Adrenal gland (tissue), 12 donors: ENCODE measurements around the gene LCN15. TPM values are rescaled to one million over a fixed set of nuclear protein-coding genes. Genes with fewer than 3 reads are reported as not detected.

Source experiments
- DNase-seq, 7 donors: peaks; one replicate each; pipeline ENCODE4 v3.0.0-alpha.2; 2019 to 2020
- H3K27ac ChIP-seq, 5 donors: fragments of 200-600 bp; sonication (generic) in 4 of 5; 1 replicate in 3 of 5; 2 replicates in 2 of 5; pipeline versions ENCODE4 v1.5.1 to v1.8.0; 2016 to 2020; ENCODE audit warnings: mild to moderate bottlenecking in 1 of 5
- H3K27me3 ChIP-seq: fragments of 200-600 bp; 2 replicates; pipeline ENCODE4 v1.8.0; 2021
- H3K36me3 ChIP-seq, 2 donors: fragments of 200-600 bp; replicated peaks in 1 of 2; 1 replicate in 1 of 2; 2 replicates in 1 of 2; pipeline versions ENCODE4 v1.5.1 to v1.8.0; 2018 to 2022
- H3K4me1 ChIP-seq, 2 donors: fragments of 200-600 bp; replicated peaks in 1 of 2; 1 replicate in 1 of 2; 2 replicates in 1 of 2; pipeline versions ENCODE4 v1.5.1 to v1.8.0; 2018 to 2021
- H3K4me3 ChIP-seq, 4 donors: fragments of 200-600 bp; sonication (generic) in 3 of 4; one replicate each; pipeline ENCODE4 v1.5.1; 2016 to 2018
- H3K9me3 ChIP-seq, 3 donors: fragments of 200-600 bp; sonication (generic) in 1 of 3; replicated peaks in 1 of 3; 1 replicate in 2 of 3; 2 replicates in 1 of 3; pipeline versions ENCODE4 v1.5.1 to v1.8.0; 2016 to 2021
- POLR2A ChIP-seq, 2 donors: fragments of 450-650 bp; IDR thresholded peaks; one replicate each; pipeline ENCODE4 v1.6.1; 2017; ENCODE audit warnings: antibody characterized with exemption in 2 of 2, mild to moderate bottlenecking in 2 of 2, moderate library complexity in 1 of 2
- WGBS, 4 donors: extraction: QIAGEN DNeasy Blood & Tissue Kit in 2 of 4; methylation state at CpG; one replicate each; pipeline versions ENCODE4 v1.1.5 to v1.1.7; 2013 to 2017; 5-methylcytosine and 5-hydroxymethylcytosine counted together
- intact Hi-C, 2 donors: fragments of 100-400 bp; cut with DNase I; formaldehyde crosslinking; loops; one replicate each; pipeline versions ENCODE4 v1.14.1 to v1.15.0; 2022 to 2023
- polyA plus RNA-seq, 3 donors: library from polyadenylated mRNA; stranded (reverse); fragments of 200-250 nt in 2 of 3; fragments of 350-450 nt in 1 of 3; fragmentation: Illumina TruSeq in 1 of 3; extraction: RNeasy Lipid Tissue Mini Kit (QIAGEN cat#74804) in 1 of 3; gene quantifications; one replicate each; pipeline ENCODE4 v1.2.3, GENCODE V29; 2013 to 2014
- total RNA-seq, 9 donors: library from RNA; depleted of rRNA in 4 of 9; stranded (reverse); fragments of >200 nt in 4 of 9; fragments of 120-200 nt in 1 of 9; fragmentation: NEBNext Ultra II Directional in 1 of 9; extraction: Animal tissue kit (Norgen Biotek cat#: 25700) in 1 of 9; gene quantifications; one replicate each; pipeline versions ENCODE4 v1.1.0 to v1.2.4, GENCODE V29; 2013 to 2023
- TF ChIP-seq, protein P1 (sequence below), 6 experiments: fragments of 450-650 bp in 4 of 6; fragments of 200-600 bp in 2 of 6; sonication (generic) in 1 of 6; IDR thresholded peaks; 1 replicate in 5 of 6; 2 replicates in 1 of 6; pipeline versions ENCODE4 v1.5.1 to v1.8.0; 2016 to 2021; ENCODE audit warnings: antibody characterized with exemption in 6 of 6, mild to moderate bottlenecking in 2 of 6, moderate library complexity in 1 of 6
- donor health status: healthy with polysubstance abuse.
- donor health status: Bipolar disorder and iron deficiency.
- donor health status: DM: yes; HTN: yes; CAD: no.
- donor health status: DM: no; HTN: no; CAD: no.
- donor health status: DM: no; HTN: no; CAD: no.
- donor health status: DM: yes; HTN: yes; CAD: no.

LCN15 gene
- total and polyA plus RNA-seq, 12 donors: not detected

GRCh38 chr9:136753371-136754058, 10.8 kb downstream of the LCN15 start:
- Histone ChIP-seq H3K36me3 (no peaks in the 10 kb centered on the region), H3K4me3 (no peak overlapping the region), H3K4me1 (peaks cover 5 to 8% of the 10 kb centered on the region in 2 donors), H3K9me3 (no peaks in the 10 kb centered on the region), H3K27ac (no peak overlapping the region), H3K27me3 (no peaks in the 10 kb centered on the region)
- DNase-seq: no peak
- TF ChIP-seq, protein P1, sequence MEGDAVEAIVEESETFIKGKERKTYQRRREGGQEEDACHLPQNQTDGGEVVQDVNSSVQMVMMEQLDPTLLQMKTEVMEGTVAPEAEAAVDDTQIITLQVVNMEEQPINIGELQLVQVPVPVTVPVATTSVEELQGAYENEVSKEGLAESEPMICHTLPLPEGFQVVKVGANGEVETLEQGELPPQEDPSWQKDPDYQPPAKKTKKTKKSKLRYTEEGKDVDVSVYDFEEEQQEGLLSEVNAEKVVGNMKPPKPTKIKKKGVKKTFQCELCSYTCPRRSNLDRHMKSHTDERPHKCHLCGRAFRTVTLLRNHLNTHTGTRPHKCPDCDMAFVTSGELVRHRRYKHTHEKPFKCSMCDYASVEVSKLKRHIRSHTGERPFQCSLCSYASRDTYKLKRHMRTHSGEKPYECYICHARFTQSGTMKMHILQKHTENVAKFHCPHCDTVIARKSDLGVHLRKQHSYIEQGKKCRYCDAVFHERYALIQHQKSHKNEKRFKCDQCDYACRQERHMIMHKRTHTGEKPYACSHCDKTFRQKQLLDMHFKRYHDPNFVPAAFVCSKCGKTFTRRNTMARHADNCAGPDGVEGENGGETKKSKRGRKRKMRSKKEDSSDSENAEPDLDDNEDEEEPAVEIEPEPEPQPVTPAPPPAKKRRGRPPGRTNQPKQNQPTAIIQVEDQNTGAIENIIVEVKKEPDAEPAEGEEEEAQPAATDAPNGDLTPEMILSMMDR (IDR thresholded peaks at IDR 0.05): no peak
- TF ChIP-seq POLR2A (IDR thresholded peaks at IDR 0.05): no peak
- intact Hi-C loops: no loop called here
- 87 to 92% (median 89%) methylated on average over 3 to 31 of the region's 31 CpGs for WGBS, 4 donors

- DNase-seq: no peak
- intact Hi-C loops: no loop called here
- Histone ChIP-seq H3K36me3 (no peaks in the 10 kb centered on the region), H3K9me3 (no peaks in the 10 kb centered on the region), H3K4me1 (peaks cover 5 to 9% of the 10 kb centered on the region in 2 donors), H3K27me3 (no peaks in the 10 kb centered on the region), H3K4me3 (no peak overlapping the region), H3K27ac (no peak overlapping the region)
- TF ChIP-seq POLR2A (IDR thresholded peaks at IDR 0.05): no peak
- TF ChIP-seq, protein P1 (IDR thresholded peaks at IDR 0.05): no peak
These were observed 12.5 kb downstream of the LCN15 start for GRCh38 chr9:136751814-136752213.

GRCh38 chr9:136751244-136751643, 13.1 kb downstream of the LCN15 start:
- Histone ChIP-seq H3K9me3 (no peaks in the 10 kb centered on the region), H3K4me3 (no peak overlapping the region), H3K36me3 (no peaks in the 10 kb centered on the region), H3K27ac (no peak overlapping the region), H3K27me3 (no peaks in the 10 kb centered on the region), H3K4me1 (peaks cover 5 to 9% of the 10 kb centered on the region in 2 donors)
- WGBS, 4 donors: 56 to 78% (median 68%) methylated on average over 1 of the region's 1 CpG
- no peak for TF ChIP-seq POLR2A (IDR thresholded peaks at IDR 0.05)
- intact Hi-C loops: no loop called here
- DNase-seq: no peak

DNA sequence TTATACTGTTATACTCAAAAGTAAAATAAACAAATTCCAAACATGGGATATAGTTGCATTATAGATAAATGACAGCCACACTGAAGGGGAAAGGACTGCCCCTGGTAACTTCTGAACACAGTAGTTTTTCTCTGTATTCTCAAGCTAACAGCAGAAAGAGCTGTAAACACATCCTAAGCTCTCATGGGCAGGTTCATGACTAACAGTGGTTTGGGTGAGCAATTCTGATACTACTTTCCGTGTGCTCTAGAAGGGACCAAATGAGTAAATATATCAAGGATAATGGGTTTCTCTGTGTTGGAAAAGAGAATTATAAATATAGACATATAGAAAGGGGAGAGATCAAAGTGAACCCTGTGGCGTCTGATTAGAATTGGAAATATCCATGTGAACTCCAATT, 13.8 kb downstream of the LCN15 start:
- intact Hi-C loops: no loop called here
- Histone ChIP-seq H3K9me3 (no peaks in the 10 kb centered on the region), H3K27me3 (no peaks in the 10 kb centered on the region), H3K4me1 (peaks cover 5 to 9% of the 10 kb centered on the region in 2 donors), H3K4me3 (no peak overlapping the region), H3K36me3 (no peaks in the 10 kb centered on the region), H3K27ac (no peak overlapping the region)
- DNase-seq: no peak
- WGBS, 4 donors: 61 to 74% (median 68%) methylated on average over 2 of the region's 2 CpGs
- TF ChIP-seq POLR2A (IDR thresholded peaks at IDR 0.05): no peak
- TF ChIP-seq, protein P1 (IDR thresholded peaks at IDR 0.05): no peak
